ENCODE results near the gene ZWILCH. TPM values are rescaled to one million over a fixed set of nuclear protein-coding genes. Genes with fewer than 3 reads are reported as not detected.

Gene ZWILCH
- total and polyA plus RNA-seq, 2 donors, result 7.6 to 23.2 TPM

DNA sequence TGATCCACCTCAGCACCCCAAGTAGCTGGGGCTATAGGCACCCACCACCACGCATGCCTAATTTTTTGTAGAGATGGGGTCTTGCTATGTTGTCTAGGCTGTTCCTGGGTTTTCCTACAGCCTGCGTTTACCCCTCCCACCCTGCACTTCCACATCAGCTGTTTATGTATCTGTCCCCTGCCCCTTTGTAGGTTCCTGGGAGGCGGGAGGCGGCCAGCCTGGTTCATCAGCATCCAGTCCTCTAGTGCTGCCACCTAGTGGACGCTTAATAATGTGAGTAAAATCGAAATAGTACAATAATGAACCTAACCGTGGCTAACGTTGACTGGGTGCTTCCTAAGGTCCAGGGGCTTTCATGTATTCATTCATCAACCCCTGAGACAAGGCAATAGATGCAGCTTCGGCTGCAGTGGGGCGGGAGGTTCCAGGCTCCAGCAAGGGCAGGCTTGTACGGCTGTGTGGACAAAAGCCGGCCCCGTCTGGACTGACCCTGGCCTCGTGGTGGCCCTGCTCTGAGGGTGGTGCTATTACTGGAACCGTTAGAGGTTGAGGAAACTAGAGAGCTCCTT, 61.9 kb downstream of the ZWILCH start:
- H3K36me3 ChIP-seq (ENCODE audit: control insufficient read depth in 2 of 2, insufficient read depth in 2 of 2, low read length in 1 of 2), result no peaks in the 10 kb centered on the region
- H3K4me3 ChIP-seq (ENCODE audit: low read length in 2 of 2), result no peak overlapping the region
- WGBS, result 47% methylated on average over 15 of the region's 15 CpGs
- H3K27me3 ChIP-seq (ENCODE audit: control insufficient read depth in 2 of 2, insufficient read depth in 1 of 2, low read length in 1 of 2), result no peaks in the 10 kb centered on the region
- peak; percentile 8 to 62 (median 32) for DNase-seq (ENCODE audit: low read depth in 6 of 9, low spot score in 9 of 9)
- peaks cover 0 to 2% of the 10 kb centered on the region in 2 donors for H3K4me1 ChIP-seq (ENCODE audit: control insufficient read depth in 2 of 2, insufficient read depth in 2 of 2, low read length in 2 of 2)
- H3K27ac ChIP-seq (ENCODE audit: low read depth in 1 of 2, low read length in 1 of 2), result no peak overlapping the region
- H3K9me3 ChIP-seq (ENCODE audit: control insufficient read depth in 2 of 2, insufficient read depth in 1 of 2, low read length in 1 of 2), result no peaks in the 10 kb centered on the region

DNA sequence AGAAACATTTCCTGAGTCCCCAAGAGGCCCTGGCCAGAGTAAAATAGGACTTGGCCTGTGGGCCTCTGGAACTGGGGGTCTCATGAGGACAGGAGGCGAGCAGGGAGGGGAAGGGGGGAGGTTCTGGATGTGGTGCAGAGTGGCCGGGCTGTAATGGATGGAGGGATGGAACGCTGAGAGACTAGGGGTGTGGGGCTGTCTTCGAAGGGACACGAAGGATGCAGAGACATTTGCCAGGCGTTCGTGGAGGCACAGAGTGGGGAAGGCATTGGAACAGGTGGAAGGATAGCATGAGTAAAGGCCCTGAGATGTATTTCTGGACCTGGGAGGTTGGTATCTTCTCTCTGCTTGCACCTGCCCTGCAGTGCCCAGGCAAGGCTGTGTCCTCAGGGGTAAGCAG, 62.8 kb downstream of the ZWILCH start:
- DNase-seq (ENCODE audit: low read depth in 6 of 9, low spot score in 9 of 9), result no peak
- no peak overlapping the region for H3K27ac ChIP-seq (ENCODE audit: low read depth in 1 of 2, low read length in 1 of 2)
- no peaks in the 10 kb centered on the region for H3K36me3 ChIP-seq (ENCODE audit: control insufficient read depth in 2 of 2, insufficient read depth in 2 of 2, low read length in 1 of 2)
- no peak overlapping the region for H3K4me3 ChIP-seq (ENCODE audit: low read length in 2 of 2)
- no peaks in the 10 kb centered on the region for H3K9me3 ChIP-seq (ENCODE audit: control insufficient read depth in 2 of 2, insufficient read depth in 1 of 2, low read length in 1 of 2)
- WGBS, result 98% methylated on average over 7 of the region's 7 CpGs
- peaks cover 0 to 2% of the 10 kb centered on the region in 2 donors for H3K4me1 ChIP-seq (ENCODE audit: control insufficient read depth in 2 of 2, insufficient read depth in 2 of 2, low read length in 2 of 2)
- no peaks in the 10 kb centered on the region for H3K27me3 ChIP-seq (ENCODE audit: control insufficient read depth in 2 of 2, insufficient read depth in 1 of 2, low read length in 1 of 2)

DNA sequence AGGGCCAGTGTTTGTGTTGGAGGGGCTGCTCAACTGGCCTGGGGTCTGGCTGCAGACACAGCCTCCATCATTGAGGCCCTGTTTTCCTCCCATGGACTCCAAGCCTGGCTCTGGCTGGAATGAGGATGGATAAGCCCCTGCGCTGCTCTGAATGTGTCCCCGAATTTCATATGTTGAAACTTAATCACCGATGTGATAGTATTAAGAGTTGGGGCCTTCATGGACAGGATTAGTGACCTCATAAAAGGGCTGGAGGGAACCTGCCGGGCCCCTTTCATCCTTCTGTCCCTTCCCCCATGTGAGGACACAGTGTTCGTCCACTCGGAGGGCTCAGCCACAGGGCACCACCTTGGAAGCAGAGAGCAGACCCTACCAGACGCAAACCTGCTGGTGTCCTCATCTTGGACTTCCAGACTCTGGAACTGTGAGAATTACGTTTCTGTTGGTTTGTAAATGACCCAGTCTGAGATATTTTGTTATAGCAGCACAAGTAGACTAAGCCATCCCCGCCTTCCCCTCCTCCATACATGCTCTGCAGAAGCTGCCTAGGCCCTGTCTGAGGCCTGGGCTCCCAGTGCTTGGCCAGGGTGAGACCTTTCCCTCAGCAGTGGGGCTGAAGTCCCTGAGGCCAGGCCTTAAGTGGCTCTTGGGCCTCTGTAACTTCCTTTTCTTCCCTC, 64.5 kb downstream of the ZWILCH start:
- no peak overlapping the region for H3K4me3 ChIP-seq (ENCODE audit: low read length in 2 of 2)
- DNase-seq (ENCODE audit: low read depth in 6 of 9, low spot score in 9 of 9), result no peak
- no peak overlapping the region for H3K27ac ChIP-seq (ENCODE audit: low read depth in 1 of 2, low read length in 1 of 2)
- no peaks in the 10 kb centered on the region for H3K27me3 ChIP-seq (ENCODE audit: control insufficient read depth in 2 of 2, insufficient read depth in 1 of 2, low read length in 1 of 2)
- H3K4me1 ChIP-seq (ENCODE audit: control insufficient read depth in 2 of 2, insufficient read depth in 2 of 2, low read length in 2 of 2), result peaks cover 0 to 2% of the 10 kb centered on the region in 2 donors
- 84% methylated on average over 9 of the region's 9 CpGs for WGBS
- no peaks in the 10 kb centered on the region for H3K36me3 ChIP-seq (ENCODE audit: control insufficient read depth in 2 of 2, insufficient read depth in 2 of 2, low read length in 1 of 2)
- no peaks in the 10 kb centered on the region for H3K9me3 ChIP-seq (ENCODE audit: control insufficient read depth in 2 of 2, insufficient read depth in 1 of 2, low read length in 1 of 2)

- no peaks in the 10 kb centered on the region for H3K27me3 ChIP-seq (ENCODE audit: control insufficient read depth in 2 of 2, insufficient read depth in 1 of 2, low read length in 1 of 2)
- no peak for DNase-seq (ENCODE audit: low read depth in 6 of 9, low spot score in 9 of 9)
- WGBS, result 98% methylated on average over 3 of the region's 3 CpGs
- H3K36me3 ChIP-seq (ENCODE audit: control insufficient read depth in 2 of 2, insufficient read depth in 2 of 2, low read length in 1 of 2), result no peaks in the 10 kb centered on the region
- no peak overlapping the region for H3K27ac ChIP-seq (ENCODE audit: low read depth in 1 of 2, low read length in 1 of 2)
- H3K4me1 ChIP-seq (ENCODE audit: control insufficient read depth in 2 of 2, insufficient read depth in 2 of 2, low read length in 2 of 2), result peaks cover 0 to 2% of the 10 kb centered on the region in 2 donors
- H3K9me3 ChIP-seq (ENCODE audit: control insufficient read depth in 2 of 2, insufficient read depth in 1 of 2, low read length in 1 of 2), result no peaks in the 10 kb centered on the region
- H3K4me3 ChIP-seq (ENCODE audit: low read length in 2 of 2), result no peak overlapping the region
Measured at GRCh38 chr15:66570327-66570726, 65.2 kb downstream of the ZWILCH start.

DNA sequence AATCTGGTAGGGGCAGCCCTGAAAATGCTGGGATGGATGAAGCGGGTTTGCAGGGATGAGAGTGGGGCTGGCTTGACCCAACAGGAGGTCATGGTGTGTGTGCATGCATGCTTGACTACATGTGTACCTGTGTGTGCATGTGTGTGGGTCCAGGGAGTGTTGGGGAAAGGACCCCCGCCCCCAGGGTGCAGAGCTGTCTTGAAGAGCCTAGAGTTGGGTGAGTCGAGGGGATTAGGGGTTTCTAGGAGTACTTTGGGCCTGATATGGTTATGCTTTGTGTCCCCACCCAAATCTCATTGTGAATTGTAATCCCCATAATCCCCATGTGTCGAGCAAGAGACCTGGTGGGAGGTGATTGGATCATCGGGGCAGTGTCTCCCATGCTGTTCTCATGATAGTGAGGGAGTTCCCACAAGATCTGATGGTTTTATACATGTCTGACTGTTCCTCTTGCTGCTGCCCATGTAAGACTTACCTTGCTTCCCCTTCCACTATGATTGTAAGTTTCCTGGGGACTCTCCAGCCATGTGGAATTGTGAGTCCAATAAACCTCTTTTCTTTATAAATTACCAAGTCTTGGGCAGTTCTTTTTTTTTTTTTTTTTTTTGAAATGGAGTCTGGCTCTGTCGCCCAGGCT, 65.8 kb downstream of the ZWILCH start:
- Histone ChIP-seq H3K4me1 (ENCODE audit: control insufficient read depth in 2 of 2, insufficient read depth in 2 of 2, low read length in 2 of 2) (peaks cover 0 to 2% of the 10 kb centered on the region in 2 donors), H3K9me3 (ENCODE audit: control insufficient read depth in 2 of 2, insufficient read depth in 1 of 2, low read length in 1 of 2) (no peaks in the 10 kb centered on the region), H3K36me3 (ENCODE audit: control insufficient read depth in 2 of 2, insufficient read depth in 2 of 2, low read length in 1 of 2) (no peaks in the 10 kb centered on the region), H3K27ac (ENCODE audit: low read depth in 1 of 2, low read length in 1 of 2) (no peak overlapping the region), H3K4me3 (ENCODE audit: low read length in 2 of 2) (no peak overlapping the region), H3K27me3 (ENCODE audit: control insufficient read depth in 2 of 2, insufficient read depth in 1 of 2, low read length in 1 of 2) (no peaks in the 10 kb centered on the region)
- no peak for DNase-seq (ENCODE audit: low read depth in 6 of 9, low spot score in 9 of 9)
- 90% methylated on average over 6 of the region's 6 CpGs for WGBS

- 83% methylated on average over 4 of the region's 4 CpGs for WGBS
- H3K27me3 ChIP-seq (ENCODE audit: control insufficient read depth in 2 of 2, insufficient read depth in 1 of 2, low read length in 1 of 2), result no peaks in the 10 kb centered on the region
- no peaks in the 10 kb centered on the region for H3K9me3 ChIP-seq (ENCODE audit: control insufficient read depth in 2 of 2, insufficient read depth in 1 of 2, low read length in 1 of 2)
- no peak overlapping the region for H3K27ac ChIP-seq (ENCODE audit: low read depth in 1 of 2, low read length in 1 of 2)
- H3K4me1 ChIP-seq (ENCODE audit: control insufficient read depth in 2 of 2, insufficient read depth in 2 of 2, low read length in 2 of 2), result no peaks in the 10 kb centered on the region
- H3K36me3 ChIP-seq (ENCODE audit: control insufficient read depth in 2 of 2, insufficient read depth in 2 of 2, low read length in 1 of 2), result no peaks in the 10 kb centered on the region
- H3K4me3 ChIP-seq (ENCODE audit: low read length in 2 of 2), result no peak overlapping the region
- no peak for DNase-seq (ENCODE audit: low read depth in 6 of 9, low spot score in 9 of 9)
Measured at GRCh38 chr15:66572146-66572545, 67.0 kb downstream of the ZWILCH start.

GRCh38 chr15:66573348-66573718, 68.2 kb downstream of the ZWILCH start:
- Histone ChIP-seq H3K27ac (ENCODE audit: low read depth in 1 of 2, low read length in 1 of 2) (no peak overlapping the region), H3K4me1 (ENCODE audit: control insufficient read depth in 2 of 2, insufficient read depth in 2 of 2, low read length in 2 of 2) (no peaks in the 10 kb centered on the region), H3K4me3 (ENCODE audit: low read length in 2 of 2) (no peak overlapping the region), H3K27me3 (ENCODE audit: control insufficient read depth in 2 of 2, insufficient read depth in 1 of 2, low read length in 1 of 2) (no peaks in the 10 kb centered on the region), H3K9me3 (ENCODE audit: control insufficient read depth in 2 of 2, insufficient read depth in 1 of 2, low read length in 1 of 2) (no peaks in the 10 kb centered on the region), H3K36me3 (ENCODE audit: control insufficient read depth in 2 of 2, insufficient read depth in 2 of 2, low read length in 1 of 2) (no peaks in the 10 kb centered on the region)
- WGBS, result 95% methylated on average over 7 of the region's 7 CpGs
- no peak for DNase-seq (ENCODE audit: low read depth in 6 of 9, low spot score in 9 of 9)

DNA sequence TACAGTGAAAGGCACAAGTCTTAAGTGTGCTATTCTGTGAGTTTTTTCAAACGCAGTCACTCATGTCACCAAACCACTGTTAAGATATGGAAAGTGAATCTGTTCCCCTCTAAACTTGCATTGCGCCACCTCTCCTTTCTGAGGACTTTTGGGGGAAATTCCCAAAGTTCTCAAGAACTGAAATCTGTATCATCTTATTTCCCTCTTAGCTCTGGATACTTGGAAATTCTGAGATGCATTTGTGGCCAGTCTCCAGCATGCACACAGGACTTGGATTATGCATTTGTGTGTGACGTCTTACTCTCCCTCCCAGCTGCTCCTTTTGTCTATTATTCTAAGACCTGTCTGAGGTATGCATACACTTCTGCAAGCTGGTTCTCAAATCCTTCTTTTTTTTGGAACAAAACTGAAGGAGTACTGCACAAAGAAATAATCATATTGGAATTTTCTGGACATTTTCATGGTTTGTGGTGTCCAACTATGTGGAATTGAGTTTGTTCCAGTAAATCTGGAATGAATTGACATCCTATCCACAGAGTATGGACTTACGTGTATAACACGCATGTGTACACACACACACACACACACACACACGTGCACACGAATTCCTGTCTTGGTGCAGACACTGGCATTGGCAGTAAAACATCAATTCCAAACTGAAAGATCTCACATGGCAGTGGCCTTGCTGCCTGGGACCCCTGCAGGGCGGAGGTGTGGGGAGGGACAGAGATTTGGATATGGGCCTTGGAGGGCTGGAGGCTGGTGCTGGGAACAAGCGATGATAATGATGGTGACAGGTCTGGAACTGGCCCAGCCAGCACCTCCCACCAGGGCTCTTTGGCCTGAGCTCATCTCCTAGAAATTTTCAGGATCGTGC, 68.8 kb downstream of the ZWILCH start:
- no peak for DNase-seq (ENCODE audit: low read depth in 6 of 9, low spot score in 9 of 9)
- H3K4me1 ChIP-seq (ENCODE audit: control insufficient read depth in 2 of 2, insufficient read depth in 2 of 2, low read length in 2 of 2), result no peaks in the 10 kb centered on the region
- 92% methylated on average over 10 of the region's 10 CpGs for WGBS

DNA sequence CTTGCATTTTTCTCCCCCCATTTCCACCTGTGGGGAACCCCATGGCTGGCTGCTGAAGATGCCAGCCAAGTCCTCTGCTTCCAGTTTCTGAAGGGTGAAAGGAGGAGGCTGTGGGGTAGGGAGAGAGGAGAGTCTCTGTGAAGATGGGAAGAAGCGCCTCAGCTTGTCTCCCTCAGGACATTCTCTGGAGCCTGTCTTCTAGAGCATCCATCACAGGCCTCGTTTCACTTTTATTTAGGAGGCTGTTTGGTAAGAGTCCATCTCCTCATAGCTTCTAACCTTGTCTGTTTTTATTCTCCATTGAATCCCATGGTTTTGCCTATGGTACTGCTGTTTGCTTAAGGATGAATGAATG, 69.4 kb downstream of the ZWILCH start:
- H3K4me3 ChIP-seq (ENCODE audit: low read length in 2 of 2), result no peak overlapping the region
- H3K36me3 ChIP-seq (ENCODE audit: control insufficient read depth in 2 of 2, insufficient read depth in 2 of 2, low read length in 1 of 2), result no peaks in the 10 kb centered on the region
- H3K27me3 ChIP-seq (ENCODE audit: control insufficient read depth in 2 of 2, insufficient read depth in 1 of 2, low read length in 1 of 2), result no peaks in the 10 kb centered on the region
- no peaks in the 10 kb centered on the region for H3K9me3 ChIP-seq (ENCODE audit: control insufficient read depth in 2 of 2, insufficient read depth in 1 of 2, low read length in 1 of 2)
- WGBS, result 97% methylated on average over 2 of the region's 2 CpGs
- no peak overlapping the region for H3K27ac ChIP-seq (ENCODE audit: low read depth in 1 of 2, low read length in 1 of 2)
- no peaks in the 10 kb centered on the region for H3K4me1 ChIP-seq (ENCODE audit: control insufficient read depth in 2 of 2, insufficient read depth in 2 of 2, low read length in 2 of 2)
- no peak for DNase-seq (ENCODE audit: low read depth in 6 of 9, low spot score in 9 of 9)

More for the DNA sequence above, 68.8 kb downstream of the ZWILCH start:
- H3K27me3 ChIP-seq (ENCODE audit: control insufficient read depth in 2 of 2, insufficient read depth in 1 of 2, low read length in 1 of 2), result no peaks in the 10 kb centered on the region
- no peak overlapping the region for H3K27ac ChIP-seq (ENCODE audit: low read depth in 1 of 2, low read length in 1 of 2)
- no peak overlapping the region for H3K4me3 ChIP-seq (ENCODE audit: low read length in 2 of 2)
- H3K36me3 ChIP-seq (ENCODE audit: control insufficient read depth in 2 of 2, insufficient read depth in 2 of 2, low read length in 1 of 2), result no peaks in the 10 kb centered on the region
- H3K9me3 ChIP-seq (ENCODE audit: control insufficient read depth in 2 of 2, insufficient read depth in 1 of 2, low read length in 1 of 2), result no peaks in the 10 kb centered on the region
